Measurements from ENCODE around the gene DAPP1. TPM values are rescaled to one million over a fixed set of nuclear protein-coding genes. Genes with fewer than 3 reads are reported as not detected.
A peak's percentile ranks its signal among the peaks of the same experiment; 100 is the strongest.

The DAPP1 gene
- total RNA-seq, 1 donor: not detected

DNA sequence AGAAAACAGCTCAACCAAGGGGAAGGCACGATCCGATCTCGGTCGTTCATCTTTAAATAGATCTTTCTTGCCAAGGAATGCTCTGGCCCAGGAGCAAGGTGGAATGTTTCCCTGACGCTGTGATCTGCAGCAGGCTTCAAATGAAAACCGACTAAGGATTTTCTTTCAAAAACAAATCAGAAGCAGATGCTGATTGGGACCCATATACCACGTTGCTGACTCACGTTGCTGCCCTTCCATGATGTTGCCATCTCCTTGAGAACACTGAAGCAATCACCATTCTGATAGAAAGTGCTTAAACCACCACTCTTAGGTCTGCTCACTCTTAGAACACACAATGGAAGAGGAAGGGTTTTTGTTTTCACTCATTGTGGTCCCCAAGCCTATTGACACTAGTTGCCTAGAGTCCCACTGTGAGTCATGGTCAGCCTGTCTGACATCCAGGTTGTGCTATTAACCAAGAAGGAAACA is 51.5 kb downstream of the DAPP1 start:
- peak overlapping the region; percentile 22 for H3K4me3 ChIP-seq (ENCODE audit: low read depth, low read length)
- DNase-seq (ENCODE audit: low read depth): peak; percentile 88
- TF ChIP-seq, protein P1, sequence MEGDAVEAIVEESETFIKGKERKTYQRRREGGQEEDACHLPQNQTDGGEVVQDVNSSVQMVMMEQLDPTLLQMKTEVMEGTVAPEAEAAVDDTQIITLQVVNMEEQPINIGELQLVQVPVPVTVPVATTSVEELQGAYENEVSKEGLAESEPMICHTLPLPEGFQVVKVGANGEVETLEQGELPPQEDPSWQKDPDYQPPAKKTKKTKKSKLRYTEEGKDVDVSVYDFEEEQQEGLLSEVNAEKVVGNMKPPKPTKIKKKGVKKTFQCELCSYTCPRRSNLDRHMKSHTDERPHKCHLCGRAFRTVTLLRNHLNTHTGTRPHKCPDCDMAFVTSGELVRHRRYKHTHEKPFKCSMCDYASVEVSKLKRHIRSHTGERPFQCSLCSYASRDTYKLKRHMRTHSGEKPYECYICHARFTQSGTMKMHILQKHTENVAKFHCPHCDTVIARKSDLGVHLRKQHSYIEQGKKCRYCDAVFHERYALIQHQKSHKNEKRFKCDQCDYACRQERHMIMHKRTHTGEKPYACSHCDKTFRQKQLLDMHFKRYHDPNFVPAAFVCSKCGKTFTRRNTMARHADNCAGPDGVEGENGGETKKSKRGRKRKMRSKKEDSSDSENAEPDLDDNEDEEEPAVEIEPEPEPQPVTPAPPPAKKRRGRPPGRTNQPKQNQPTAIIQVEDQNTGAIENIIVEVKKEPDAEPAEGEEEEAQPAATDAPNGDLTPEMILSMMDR (IDR thresholded peaks at IDR 0.05; ENCODE audit: insufficient read depth, low read length): no peak

DNA sequence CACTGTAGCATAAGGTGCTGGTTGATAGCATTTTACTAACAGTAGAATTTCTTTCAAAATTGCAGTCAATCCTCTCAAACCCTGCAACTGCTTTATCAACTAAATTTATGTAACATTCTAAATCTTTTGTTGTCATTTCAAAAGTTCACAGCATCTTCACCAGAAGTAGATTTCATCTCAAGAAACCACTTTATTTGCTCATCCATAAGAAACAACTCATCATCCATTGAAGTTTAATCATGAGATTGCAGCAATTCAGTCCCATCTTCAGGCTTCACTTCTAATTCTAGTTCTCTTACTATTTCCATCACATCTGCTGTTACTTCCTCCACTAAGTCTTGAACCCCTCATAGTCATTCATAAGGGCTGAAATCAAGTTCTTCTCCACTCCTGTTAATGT is 55.9 kb downstream of the DAPP1 start:
- TF ChIP-seq, protein P1 (IDR thresholded peaks at IDR 0.05; ENCODE audit: insufficient read depth, low read length): no peak
- no peak overlapping the region for H3K4me3 ChIP-seq (ENCODE audit: low read depth, low read length)
- no peak for DNase-seq (ENCODE audit: low read depth)

DNA sequence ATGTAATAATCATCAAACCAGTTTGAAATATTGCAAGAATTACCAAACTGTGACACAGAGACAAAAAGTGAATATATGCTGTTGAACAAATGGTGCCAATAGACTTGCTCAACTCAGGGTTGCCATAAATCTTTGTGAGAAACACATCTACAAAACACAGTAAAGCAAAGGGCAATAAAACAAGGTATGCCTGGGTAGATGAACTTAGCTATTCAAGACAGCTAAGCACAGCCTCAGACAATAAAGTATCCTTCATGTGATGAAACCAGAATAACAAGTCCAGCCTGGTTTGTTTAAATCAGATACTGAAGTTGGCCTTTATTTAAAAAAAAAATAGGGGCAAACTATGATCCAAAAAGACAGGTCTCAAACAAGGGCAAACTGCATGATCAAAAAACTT is 58.4 kb downstream of the DAPP1 start:
- no peak overlapping the region for H3K4me3 ChIP-seq (ENCODE audit: low read depth, low read length)
- DNase-seq (ENCODE audit: low read depth): no peak
- TF ChIP-seq, protein P1 (IDR thresholded peaks at IDR 0.05; ENCODE audit: insufficient read depth, low read length): no peak

DNA sequence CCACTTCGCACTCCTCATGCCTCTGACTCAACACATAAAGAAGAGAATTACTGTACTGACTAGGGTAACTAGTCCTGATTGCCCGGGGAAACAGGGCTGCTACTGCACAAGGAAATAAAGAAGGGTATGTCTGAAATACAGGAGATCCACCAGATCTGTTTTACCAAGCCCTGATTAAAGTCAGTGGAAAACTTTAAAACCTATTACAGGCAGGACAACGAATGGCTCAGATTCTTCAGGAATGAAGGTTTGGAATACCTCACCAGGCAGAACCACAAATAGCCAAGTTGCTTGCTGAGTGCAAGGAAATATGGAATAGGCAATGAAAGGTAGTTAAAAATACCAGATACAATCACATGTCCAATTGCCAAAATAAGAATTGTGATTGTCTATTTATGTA is 60.3 kb downstream of the DAPP1 start:
- no peak for DNase-seq (ENCODE audit: low read depth)
- TF ChIP-seq, protein P1 (IDR thresholded peaks at IDR 0.05; ENCODE audit: insufficient read depth, low read length): no peak
- no peak overlapping the region for H3K4me3 ChIP-seq (ENCODE audit: low read depth, low read length)

DNA sequence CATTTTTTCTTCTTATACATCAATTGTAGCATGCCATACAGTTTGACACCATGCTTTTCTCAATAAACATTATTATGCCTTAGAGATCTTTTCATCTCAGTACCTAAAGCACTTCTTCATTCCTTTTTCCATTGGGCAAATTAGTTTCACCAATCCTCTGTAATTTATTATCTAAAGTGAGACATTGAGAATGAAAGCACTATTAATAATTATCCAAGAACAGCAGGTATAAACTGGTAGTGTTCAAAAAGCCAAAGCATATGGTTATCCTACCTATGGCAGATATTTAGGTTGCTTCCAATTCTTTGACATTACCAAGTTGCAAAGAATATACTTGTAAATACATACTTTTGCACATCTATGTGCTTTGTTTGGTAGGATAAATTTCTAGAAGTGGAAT is 62.0 kb downstream of the DAPP1 start:
- DNase-seq (ENCODE audit: low read depth): no peak
- TF ChIP-seq, protein P1 (IDR thresholded peaks at IDR 0.05; ENCODE audit: insufficient read depth, low read length): no peak
- no peak overlapping the region for H3K4me3 ChIP-seq (ENCODE audit: low read depth, low read length)

DNA sequence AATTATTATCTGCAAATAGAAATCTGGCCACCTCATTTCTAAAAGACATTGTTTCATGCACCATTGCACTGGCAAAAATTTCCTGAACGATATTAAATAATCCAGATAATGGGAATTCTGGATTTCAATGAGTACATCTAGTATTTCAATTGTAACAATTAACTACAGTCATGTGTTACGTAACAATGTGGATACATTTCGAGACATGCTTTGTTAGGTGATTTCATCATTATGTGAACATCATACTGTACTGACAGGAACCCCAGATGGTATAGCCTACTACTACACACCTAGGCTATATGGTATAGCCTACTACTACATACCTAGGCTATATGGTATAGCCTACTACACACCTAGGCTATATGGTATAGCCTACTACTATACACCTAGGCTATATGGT is 62.8 kb downstream of the DAPP1 start:
- no peak overlapping the region for H3K4me3 ChIP-seq (ENCODE audit: low read depth, low read length)
- TF ChIP-seq, protein P1 (IDR thresholded peaks at IDR 0.05; ENCODE audit: insufficient read depth, low read length): no peak
- no peak for DNase-seq (ENCODE audit: low read depth)

DNA sequence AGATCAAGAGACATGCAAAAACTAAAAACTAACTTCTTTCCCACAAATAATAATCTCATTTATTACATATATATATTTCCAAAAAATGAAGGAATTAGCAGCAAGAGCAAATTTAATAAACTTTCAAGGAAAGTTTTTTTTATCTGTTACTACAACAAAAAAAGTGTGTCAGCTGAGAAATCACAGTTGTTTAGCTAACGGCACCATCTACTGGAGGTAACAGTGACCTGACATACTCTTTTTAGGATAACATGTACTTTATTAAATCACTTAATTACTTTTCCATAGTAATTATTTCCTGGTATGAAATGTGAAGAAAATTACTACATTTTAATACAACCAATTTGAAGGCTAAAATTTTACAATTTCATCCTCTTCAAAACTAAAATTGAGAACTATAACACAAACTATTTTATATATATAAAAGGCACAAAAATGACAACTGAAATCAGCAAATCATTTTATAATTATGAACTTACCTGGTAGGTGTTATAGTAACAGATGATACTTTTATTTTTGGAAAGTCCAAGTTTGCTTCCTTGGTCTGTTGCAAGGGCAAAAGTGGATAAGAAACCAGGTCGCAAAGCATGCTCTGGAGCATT is 68.5 kb downstream of the DAPP1 start:
- no peak overlapping the region for H3K4me3 ChIP-seq (ENCODE audit: low read depth, low read length)
- TF ChIP-seq, protein P1 (IDR thresholded peaks at IDR 0.05; ENCODE audit: insufficient read depth, low read length): peak; percentile 43
- peak; percentile 60 for DNase-seq (ENCODE audit: low read depth)
